ENCODE measurements around the gene PRKG1.

GRCh38 chr10:51462076-51462779 lies 387.9 kb downstream of the PRKG1 start:
- TF ChIP-seq CTCF (IDR thresholded peaks at IDR 0.05) (no peak), EZH2 (IDR thresholded peaks at IDR 0.05; ENCODE audit: borderline replicate concordance, insufficient read depth, low read depth, low read length, poor library complexity, severe bottlenecking) (no peak)

All from B cell (primary cell).